ENCODE data around the gene ARHGAP10. TPM values are rescaled to one million over a fixed set of nuclear protein-coding genes. Genes with fewer than 3 reads are reported as not detected.

ARHGAP10 gene
- total RNA-seq, 1 experiment from 2014 or later = 6.1 TPM

DNA sequence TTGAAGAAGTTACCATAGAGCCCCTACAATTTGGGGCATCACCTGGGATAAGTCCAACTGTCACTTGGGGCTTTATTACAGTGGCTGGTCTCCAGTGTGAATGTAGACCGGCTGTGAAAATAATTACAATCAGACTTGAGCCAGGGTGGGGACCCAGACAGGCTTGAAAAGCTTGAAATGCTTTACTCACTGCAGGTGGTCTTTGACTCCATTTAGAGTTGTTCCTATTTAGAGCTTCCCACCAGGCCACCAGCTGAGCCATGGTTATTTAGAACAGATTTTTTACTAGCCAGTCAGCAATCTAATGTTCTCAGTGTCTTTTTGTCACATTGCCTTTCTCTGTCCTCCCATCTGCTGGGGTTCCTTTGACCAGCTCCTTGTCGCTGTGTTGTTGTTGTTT, 5.7 kb downstream of the ARHGAP10 start:
- no peak for DNase-seq
- Mint-ChIP-seq H3K27ac (ENCODE audit: unreplicated experiment) (no peak overlapping the region), H3K9me3 (ENCODE audit: low read depth, unreplicated experiment) (no peaks in the 10 kb centered on the region), H3K4me3 (ENCODE audit: low read depth, unreplicated experiment) (no peak overlapping the region), H3K36me3 (ENCODE audit: insufficient read depth, unreplicated experiment) (peaks cover 6% of the 10 kb centered on the region), H3K27me3 (ENCODE audit: unreplicated experiment) (no peaks in the 10 kb centered on the region), H3K4me1 (ENCODE audit: low read depth, unreplicated experiment) (peaks cover 32% of the 10 kb centered on the region)
- TF ChIP-seq, protein P1, sequence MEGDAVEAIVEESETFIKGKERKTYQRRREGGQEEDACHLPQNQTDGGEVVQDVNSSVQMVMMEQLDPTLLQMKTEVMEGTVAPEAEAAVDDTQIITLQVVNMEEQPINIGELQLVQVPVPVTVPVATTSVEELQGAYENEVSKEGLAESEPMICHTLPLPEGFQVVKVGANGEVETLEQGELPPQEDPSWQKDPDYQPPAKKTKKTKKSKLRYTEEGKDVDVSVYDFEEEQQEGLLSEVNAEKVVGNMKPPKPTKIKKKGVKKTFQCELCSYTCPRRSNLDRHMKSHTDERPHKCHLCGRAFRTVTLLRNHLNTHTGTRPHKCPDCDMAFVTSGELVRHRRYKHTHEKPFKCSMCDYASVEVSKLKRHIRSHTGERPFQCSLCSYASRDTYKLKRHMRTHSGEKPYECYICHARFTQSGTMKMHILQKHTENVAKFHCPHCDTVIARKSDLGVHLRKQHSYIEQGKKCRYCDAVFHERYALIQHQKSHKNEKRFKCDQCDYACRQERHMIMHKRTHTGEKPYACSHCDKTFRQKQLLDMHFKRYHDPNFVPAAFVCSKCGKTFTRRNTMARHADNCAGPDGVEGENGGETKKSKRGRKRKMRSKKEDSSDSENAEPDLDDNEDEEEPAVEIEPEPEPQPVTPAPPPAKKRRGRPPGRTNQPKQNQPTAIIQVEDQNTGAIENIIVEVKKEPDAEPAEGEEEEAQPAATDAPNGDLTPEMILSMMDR (IDR thresholded peaks at IDR 0.05; ENCODE audit: unreplicated experiment) = no peak
- CTCF ChIA-PET = no interaction called here
- intact Hi-C loops (cut with micrococcal nuclease; ENCODE audit: unreplicated experiment) = no loop called here
- BruUV-seq (replicated peaks) = no TSS peak

DNA sequence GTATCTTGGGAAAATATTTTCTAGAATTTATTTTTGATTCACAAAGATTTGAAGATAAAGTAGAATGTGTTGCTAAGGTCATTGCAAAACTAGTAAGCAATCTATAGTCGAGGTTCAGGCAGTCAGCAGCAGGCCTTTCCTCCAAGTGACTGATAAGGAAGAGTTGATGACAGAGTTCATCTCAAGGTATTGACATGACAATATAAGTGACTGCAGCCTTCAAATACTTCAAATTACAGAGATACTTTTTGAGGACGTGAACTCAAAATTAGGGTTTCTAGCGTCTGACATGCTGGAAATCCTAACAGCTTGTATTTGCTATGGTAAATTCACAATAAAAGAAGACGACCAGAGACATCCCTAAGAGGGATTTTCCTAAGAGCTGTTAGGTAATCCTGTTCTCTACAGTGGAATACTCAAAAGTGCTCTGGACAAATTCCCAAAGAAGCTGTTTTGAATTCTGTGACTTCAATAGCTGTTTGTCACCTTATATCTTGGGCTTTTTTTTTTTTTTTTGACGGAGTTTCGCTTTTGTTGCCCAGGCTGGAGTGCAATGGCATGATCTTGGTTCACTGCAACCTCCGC, 7.4 kb downstream of the ARHGAP10 start:
- DNase-seq = no peak
- CTCF ChIA-PET = no interaction called here
- peaks cover 21% of the 10 kb centered on the region for H3K4me1 Mint-ChIP-seq (ENCODE audit: low read depth, unreplicated experiment)
- H3K27me3 Mint-ChIP-seq (ENCODE audit: unreplicated experiment) = no peaks in the 10 kb centered on the region
- TF ChIP-seq, protein P1 (IDR thresholded peaks at IDR 0.05; ENCODE audit: unreplicated experiment) = no peak
- intact Hi-C loops (cut with micrococcal nuclease; ENCODE audit: unreplicated experiment) = no loop called here
- no peak overlapping the region for H3K4me3 Mint-ChIP-seq (ENCODE audit: low read depth, unreplicated experiment)
- no TSS peak for BruUV-seq (replicated peaks)
- H3K36me3 Mint-ChIP-seq (ENCODE audit: insufficient read depth, unreplicated experiment) = no peaks in the 10 kb centered on the region
- no peak overlapping the region for H3K27ac Mint-ChIP-seq (ENCODE audit: unreplicated experiment)
- no peaks in the 10 kb centered on the region for H3K9me3 Mint-ChIP-seq (ENCODE audit: low read depth, unreplicated experiment)

DNA sequence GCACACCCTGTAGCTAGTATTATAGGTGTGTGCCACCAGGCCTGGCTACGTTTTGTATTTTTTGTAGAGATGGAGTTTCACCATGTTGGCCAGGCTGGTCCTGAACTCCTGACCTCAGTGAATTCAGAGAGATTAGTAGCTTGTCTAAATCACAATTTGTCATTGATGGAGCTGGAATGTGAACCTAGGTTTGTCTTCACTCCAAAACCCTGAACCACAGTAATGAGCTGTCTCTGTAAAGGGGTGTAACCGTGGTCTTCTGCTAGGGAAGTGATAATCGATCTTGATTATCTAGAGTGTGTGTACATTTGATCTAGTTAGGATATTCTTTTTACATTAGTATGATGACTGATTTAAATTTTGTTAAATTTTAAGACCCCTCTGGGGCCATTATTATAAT, 8.3 kb downstream of the ARHGAP10 start:
- Mint-ChIP-seq H3K36me3 (ENCODE audit: insufficient read depth, unreplicated experiment) (no peaks in the 10 kb centered on the region), H3K4me3 (ENCODE audit: low read depth, unreplicated experiment) (no peak overlapping the region), H3K9me3 (ENCODE audit: low read depth, unreplicated experiment) (no peaks in the 10 kb centered on the region), H3K27me3 (ENCODE audit: unreplicated experiment) (no peaks in the 10 kb centered on the region), H3K27ac (ENCODE audit: unreplicated experiment) (no peak overlapping the region), H3K4me1 (ENCODE audit: low read depth, unreplicated experiment) (peaks cover 13% of the 10 kb centered on the region)
- no peak for DNase-seq
- no TSS peak for BruUV-seq (replicated peaks)
- CTCF ChIA-PET = no interaction called here
- TF ChIP-seq, protein P1 (IDR thresholded peaks at IDR 0.05; ENCODE audit: unreplicated experiment) = no peak
- intact Hi-C loops (cut with micrococcal nuclease; ENCODE audit: unreplicated experiment) = no loop called here

DNA sequence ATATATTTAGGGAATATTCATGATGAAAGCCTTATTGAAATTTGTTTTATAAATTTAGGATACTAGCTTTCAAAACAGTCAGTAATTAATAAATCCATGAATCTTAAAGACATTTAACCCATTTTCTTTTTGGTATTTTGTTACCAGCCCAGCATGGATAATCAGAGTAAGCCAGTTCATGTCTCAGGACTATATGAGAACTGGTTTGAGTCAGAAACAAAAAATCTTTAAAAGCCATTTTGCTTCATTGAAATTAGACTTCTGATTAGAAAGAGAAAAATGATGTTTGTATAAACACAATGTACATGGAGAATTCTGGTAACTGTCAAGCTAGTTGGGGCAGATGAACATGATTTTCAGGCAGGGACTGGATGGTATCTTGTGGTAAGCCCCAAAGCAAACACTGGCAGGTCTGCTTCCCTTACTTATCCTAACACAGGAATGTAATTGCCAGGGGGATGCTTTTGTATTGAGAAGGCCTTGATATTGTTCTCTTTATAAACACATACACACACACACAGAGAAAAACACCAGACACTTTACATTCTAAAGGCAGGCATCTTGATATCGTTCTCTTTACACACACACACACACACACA, 9.4 kb downstream of the ARHGAP10 start:
- TF ChIP-seq, protein P1 (IDR thresholded peaks at IDR 0.05; ENCODE audit: unreplicated experiment) = no peak
- Mint-ChIP-seq H3K36me3 (ENCODE audit: insufficient read depth, unreplicated experiment) (no peaks in the 10 kb centered on the region), H3K9me3 (ENCODE audit: low read depth, unreplicated experiment) (no peaks in the 10 kb centered on the region), H3K4me1 (ENCODE audit: low read depth, unreplicated experiment) (peaks cover 4% of the 10 kb centered on the region), H3K27ac (ENCODE audit: unreplicated experiment) (no peak overlapping the region), H3K4me3 (ENCODE audit: low read depth, unreplicated experiment) (no peak overlapping the region), H3K27me3 (ENCODE audit: unreplicated experiment) (no peaks in the 10 kb centered on the region)
- no peak for DNase-seq
- intact Hi-C loops (cut with micrococcal nuclease; ENCODE audit: unreplicated experiment) = no loop called here
- CTCF ChIA-PET = interaction anchor here (0.7 kb wide), 1 partner anchor 702 kb away, joined by 5 read pairs; no protein-coding TSS in a partner anchor
- no TSS peak for BruUV-seq (replicated peaks)

Data from Calu3 (cell line).